Hematopoietic multipotent progenitor cell treated with erythropoietin and hydrocortisone succinate and interleukin-3 and kit ligand, for 6 days (in vitro differentiated cells): ENCODE data around the gene RRM1.
A peak's percentile ranks its signal among the peaks of the same experiment; 100 is the strongest.
"Not testable (repeated sequence)": the region's sequence is repeated elsewhere in the genome, so short reads cannot be mapped to it uniquely, and the experiment has no call there.

ENCODE experiments used
- DNase-seq: peaks from one replicate; pipeline ENCODE4 v3.0.0-alpha.2; 2015

The RRM1 gene

GRCh38 chr11:4094348-4095291 is at the start of gene RRM1:
Gene RRM1, plus strand, starts transcription at chr11:4094799. Its CDS starts 214 bp downstream, at chr11:4095013.
- DNase-seq: peak; percentile 99

GRCh38 chr11:4044976-4045646 is 49.5 kb upstream of the RRM1 start:
- DNase-seq: peak; percentile 46

GRCh38 chr11:4048340-4048739 is 46.3 kb upstream of the RRM1 start:
- DNase-seq: no peak

- DNase-seq: peak; percentile 76
These were observed 45.6 kb upstream of the RRM1 start for GRCh38 chr11:4049006-4049405.

GRCh38 chr11:4050138-4050537 is 44.5 kb upstream of the RRM1 start:
- peak; percentile 55 for DNase-seq

GRCh38 chr11:4053200-4053599 is 41.4 kb upstream of the RRM1 start:
- not testable (repeated sequence) for DNase-seq

GRCh38 chr11:4054643-4055042 is 40.0 kb upstream of the RRM1 start:
- no peak for DNase-seq

GRCh38 chr11:4059424-4059823 is 35.2 kb upstream of the RRM1 start:
- no peak for DNase-seq

- DNase-seq: no peak
These were observed 34.2 kb upstream of the RRM1 start for GRCh38 chr11:4060182-4060923.

- no peak for DNase-seq
These were observed 32.9 kb upstream of the RRM1 start for GRCh38 chr11:4061700-4062099.

- DNase-seq: no peak
These were observed 31.3 kb upstream of the RRM1 start for GRCh38 chr11:4063348-4063747.

GRCh38 chr11:4064278-4064955 is 30.2 kb upstream of the RRM1 start:
- no peak for DNase-seq

GRCh38 chr11:4065086-4065485 is 29.5 kb upstream of the RRM1 start:
- no peak for DNase-seq

- DNase-seq: no peak
These were observed 28.8 kb upstream of the RRM1 start for GRCh38 chr11:4065601-4066377.

GRCh38 chr11:4066910-4067309 is 27.7 kb upstream of the RRM1 start:
- peak; percentile 36 for DNase-seq

- DNase-seq: peak; percentile 74
These were observed 25.6 kb upstream of the RRM1 start for GRCh38 chr11:4068962-4069361.

- no peak for DNase-seq
These were observed 23.3 kb upstream of the RRM1 start for GRCh38 chr11:4071325-4071724.

- DNase-seq: no peak
These were observed 22.7 kb upstream of the RRM1 start for GRCh38 chr11:4071914-4072313.

- DNase-seq: peak; percentile 92
These were observed 21.8 kb upstream of the RRM1 start for GRCh38 chr11:4072668-4073285.

- no peak for DNase-seq
These were observed 20.3 kb upstream of the RRM1 start for GRCh38 chr11:4074266-4074665.

- peak; percentile 30 for DNase-seq
These were observed 17.8 kb upstream of the RRM1 start for GRCh38 chr11:4076774-4077173.
